NCI-H2227 treated with DMSO at 0.1 percent for 48 hours (cell line): ENCODE data around the gene MGST2.
"Not testable (repeated sequence)": the region's sequence is repeated elsewhere in the genome, so short reads cannot be mapped to it uniquely, and the experiment has no call there.

Experiments
- DNase-seq: peaks from one replicate; lab custom pipeline; 2025; lab: John Stamatoyannopoulos, UW

MGST2 gene

GRCh38 chr4:139669890-139670289, 4.3 kb downstream of the MGST2 start:
- DNase-seq: no peak

- DNase-seq: no peak
These were observed 5.2 kb downstream of the MGST2 start for GRCh38 chr4:139670775-139671174.

- DNase-seq: no peak
These were observed 6.6 kb downstream of the MGST2 start for GRCh38 chr4:139672215-139672614.

GRCh38 chr4:139672732-139673131, 7.1 kb downstream of the MGST2 start:
- DNase-seq: no peak

GRCh38 chr4:139674875-139675550, 9.4 kb downstream of the MGST2 start:
- DNase-seq: no peak

DNA sequence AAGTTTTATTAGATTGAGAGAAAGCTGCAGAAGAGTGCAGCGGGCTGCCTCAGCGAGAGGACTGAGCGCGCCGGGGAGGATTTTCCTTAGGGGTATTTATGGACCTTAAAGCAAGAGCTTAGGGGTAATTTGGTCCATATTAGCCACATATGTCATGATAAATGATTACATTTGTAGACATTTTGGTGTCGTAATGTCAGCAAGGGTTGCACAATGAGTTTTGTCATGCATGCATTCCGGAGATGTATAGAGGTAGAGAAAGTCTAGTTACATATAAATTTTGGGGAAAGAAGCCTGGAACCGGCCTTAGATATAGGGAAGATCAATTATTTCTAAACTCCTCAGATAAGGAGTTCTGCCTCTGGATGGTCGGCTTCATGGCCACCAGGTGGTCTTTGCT, 10.0 kb downstream of the MGST2 start:
- DNase-seq: no peak

DNA sequence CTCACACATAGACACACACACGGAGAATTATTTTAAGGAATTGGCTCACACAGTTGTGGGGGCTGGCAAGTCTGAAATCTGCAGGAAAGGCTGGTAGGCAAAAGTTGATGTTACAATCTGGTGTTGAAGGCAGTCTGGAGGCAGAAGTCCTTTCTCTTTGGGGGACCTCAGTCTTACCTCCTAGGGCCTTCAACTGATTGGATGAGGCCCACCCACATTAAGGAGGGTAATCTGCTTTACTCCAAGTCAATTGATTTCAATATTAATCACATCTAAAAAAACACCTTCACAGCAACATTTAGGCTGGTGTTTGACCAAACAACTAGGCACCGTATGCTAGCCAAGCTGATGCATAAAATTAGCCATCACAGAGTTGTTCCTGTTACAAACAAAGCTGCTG, 10.7 kb downstream of the MGST2 start:
- DNase-seq: no peak

GRCh38 chr4:139676913-139677585, 11.4 kb downstream of the MGST2 start:
- no peak for DNase-seq

DNA sequence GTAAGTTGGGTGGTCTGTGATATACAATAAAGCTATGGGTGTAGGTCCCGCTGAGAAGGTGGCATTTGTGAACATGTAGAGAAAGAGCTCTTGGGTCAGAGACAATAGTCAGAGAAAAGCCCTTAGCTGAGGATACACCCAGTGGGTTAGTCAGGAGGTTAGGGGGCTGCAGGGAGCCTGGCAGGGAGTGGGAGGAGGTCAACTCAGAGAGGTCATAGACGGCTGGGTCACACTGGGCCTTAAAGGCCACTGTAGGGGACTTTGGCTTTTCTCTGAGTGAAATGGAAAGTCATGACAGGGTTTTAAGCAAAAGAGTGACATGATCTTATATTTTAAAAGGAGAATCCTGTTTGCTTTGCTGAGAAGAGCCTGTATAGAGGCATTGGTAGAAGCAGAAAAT, 16.7 kb downstream of the MGST2 start:
- DNase-seq: no peak

- no peak for DNase-seq
These were observed 17.1 kb downstream of the MGST2 start for GRCh38 chr4:139682741-139683151.

DNA sequence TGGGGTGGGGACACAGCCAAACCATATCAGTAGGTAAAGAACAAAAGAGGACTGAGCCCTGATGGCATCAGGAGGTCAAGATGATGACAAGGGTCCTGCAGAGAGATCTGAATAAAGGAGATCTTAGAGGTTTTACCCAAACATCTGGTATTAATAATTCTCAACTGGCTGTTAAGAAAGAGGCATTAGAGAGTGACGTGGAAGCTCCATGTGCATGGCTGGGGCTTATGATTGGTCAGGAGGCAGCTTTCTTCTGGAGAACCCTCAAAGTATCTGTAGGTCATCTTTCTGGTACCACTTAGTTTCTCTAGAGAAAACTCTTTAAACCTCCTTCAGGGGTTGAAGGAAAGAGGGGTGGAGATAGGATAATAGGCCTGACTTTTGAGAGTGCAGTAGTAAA, 18.7 kb downstream of the MGST2 start:
- DNase-seq: no peak

- DNase-seq: no peak
These were observed 19.6 kb downstream of the MGST2 start for GRCh38 chr4:139685180-139685579.

DNA sequence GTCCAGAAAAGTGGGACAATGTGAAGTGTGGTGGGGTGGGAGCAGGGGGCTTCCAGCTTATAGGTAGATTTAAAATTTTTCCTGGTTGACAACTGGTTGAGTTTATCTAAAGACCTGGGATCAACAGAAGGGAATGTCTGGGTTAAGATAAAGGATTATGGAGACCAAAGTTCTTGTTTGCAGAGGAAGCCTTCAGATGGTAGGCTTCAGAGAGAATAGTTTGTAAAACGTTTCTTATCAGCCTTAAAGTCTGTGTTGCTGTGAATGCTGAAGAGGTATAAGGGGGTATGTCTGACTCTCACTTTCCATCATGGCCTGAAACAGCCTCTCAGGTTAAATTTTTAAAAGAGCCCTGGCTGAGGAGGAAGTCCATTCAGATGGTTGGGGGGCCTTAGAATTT, 20.5 kb downstream of the MGST2 start:
- DNase-seq: no peak

DNA sequence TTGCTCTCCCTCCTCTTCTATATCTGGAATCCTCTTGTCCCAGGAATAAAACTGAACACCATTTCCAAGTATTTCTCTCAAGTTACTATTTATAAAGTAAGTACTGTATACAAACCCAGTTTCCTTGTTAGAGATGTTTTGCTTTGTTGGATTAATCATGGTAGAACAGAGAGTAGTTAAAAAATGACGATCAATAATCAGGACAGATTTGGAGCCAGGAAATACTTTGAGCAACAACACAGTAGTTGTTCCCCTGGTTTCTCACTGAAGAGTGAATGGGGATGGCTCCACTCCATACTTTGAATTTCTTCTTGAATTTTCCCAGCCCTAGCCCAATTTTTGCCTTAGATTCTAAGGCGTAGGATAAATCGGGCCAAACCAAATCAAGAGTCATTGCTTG, 21.4 kb downstream of the MGST2 start:
- DNase-seq: no peak

- no peak for DNase-seq
These were observed 23.6 kb downstream of the MGST2 start for GRCh38 chr4:139689093-139689722.

DNA sequence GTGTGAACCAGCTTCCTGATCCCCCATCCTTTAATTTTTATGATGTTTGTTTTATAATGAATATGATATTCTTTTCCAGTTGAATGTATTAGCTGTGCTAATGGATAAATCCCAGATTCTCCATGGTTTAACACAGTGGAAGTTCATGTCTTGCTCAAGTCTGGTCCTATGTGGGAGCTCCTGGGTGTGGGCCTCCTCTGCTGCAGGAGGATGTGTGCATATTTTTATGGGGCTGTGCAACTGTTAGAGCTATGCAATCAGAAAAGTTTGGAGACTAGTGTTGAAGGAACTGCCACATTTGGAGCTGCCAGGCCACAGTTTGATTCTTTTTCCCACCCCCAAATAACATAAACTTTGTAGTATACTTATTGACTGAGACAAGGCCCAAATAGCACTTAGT, 24.8 kb downstream of the MGST2 start:
- no peak for DNase-seq

DNA sequence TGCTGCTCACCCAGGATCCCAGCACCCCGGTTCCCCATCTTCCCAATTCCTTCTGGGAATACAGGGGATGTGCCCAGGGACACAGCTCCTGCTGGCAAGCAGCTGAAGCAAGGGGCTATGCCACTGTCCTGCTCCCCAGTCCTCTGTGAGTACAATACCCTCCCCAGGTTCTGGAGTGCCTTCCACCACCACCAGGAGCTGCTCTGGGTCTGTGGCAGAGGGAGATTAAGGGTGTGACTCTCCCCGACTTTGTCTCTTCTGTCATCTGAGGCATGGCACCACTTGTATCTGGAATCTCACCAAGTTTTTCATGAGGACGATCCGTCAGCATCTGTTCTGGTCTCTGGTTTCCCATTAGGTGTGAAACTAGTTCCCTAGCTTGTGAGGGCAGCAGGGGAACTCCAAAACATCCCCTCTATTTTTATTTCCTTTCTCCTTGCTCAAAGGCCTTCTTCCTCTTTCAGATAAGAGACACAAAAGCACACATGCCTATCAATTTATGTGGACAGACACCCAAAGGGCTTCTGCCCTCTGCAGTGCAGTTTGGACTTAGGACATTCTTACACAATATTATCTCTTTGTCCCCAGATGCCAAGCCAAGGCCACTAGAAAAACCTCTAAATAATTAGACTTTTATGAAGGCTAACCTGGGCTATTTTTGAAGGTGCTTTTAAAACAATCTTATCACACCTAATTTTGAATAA, 26.8 kb downstream of the MGST2 start:
- no peak for DNase-seq

GRCh38 chr4:139694522-139695107, 29.0 kb downstream of the MGST2 start:
- DNase-seq: no peak

DNA sequence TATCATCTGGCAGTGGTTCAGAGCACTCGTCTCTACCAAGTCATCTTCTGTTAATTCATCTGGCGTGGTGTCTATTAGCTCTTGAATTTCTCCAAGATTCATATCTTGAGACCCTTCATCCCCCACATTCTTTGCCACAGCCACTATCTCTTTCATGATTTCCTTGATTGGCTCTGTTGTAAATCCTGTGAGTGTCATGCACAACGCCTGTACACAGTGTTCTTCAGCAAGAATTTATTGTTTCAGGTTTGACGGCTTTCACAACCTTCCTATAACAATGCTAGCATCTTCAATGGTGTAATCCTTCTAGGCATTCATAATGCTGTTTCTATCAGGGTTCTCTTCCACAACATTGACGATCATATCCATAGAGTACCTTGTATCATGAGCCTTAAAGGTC, 30.9 kb downstream of the MGST2 start:
- DNase-seq: no peak

GRCh38 chr4:139698167-139698925, 32.7 kb downstream of the MGST2 start:
- not testable (repeated sequence) for DNase-seq

- no peak for DNase-seq
These were observed 34.9 kb downstream of the MGST2 start for GRCh38 chr4:139700568-139700967.
